Measurements from ENCODE around the gene INKA2.

Gene INKA2

DNA sequence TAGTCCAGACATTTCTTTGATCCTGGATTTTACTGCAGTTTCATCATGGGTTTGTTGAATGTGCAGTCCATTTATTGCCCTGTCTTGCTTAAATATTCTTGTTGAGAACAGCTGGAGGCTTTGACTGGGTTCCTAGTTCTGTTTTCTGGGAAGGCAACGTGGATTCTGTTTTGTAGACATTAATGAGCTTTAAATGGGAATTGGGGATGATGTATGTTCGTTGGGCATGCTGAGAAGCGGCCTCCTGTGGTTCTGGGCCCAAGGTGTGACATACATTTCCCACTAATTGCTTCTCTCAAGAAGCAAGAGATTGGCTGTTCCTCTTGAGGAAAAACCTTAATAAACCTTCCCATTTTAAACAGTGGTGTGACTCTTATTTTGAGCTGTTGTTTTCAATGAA, 22.9 kb downstream of the INKA2 start (continued):
- TF ChIP-seq ESRRG (CRISPR knock-in tag; IDR thresholded peaks at IDR 0.05) = no peak
- TF ChIP-seq OSR1 (CRISPR knock-in tag; IDR thresholded peaks at IDR 0.05) = no peak
- no peak for TF ChIP-seq TOX (CRISPR knock-in tag; IDR thresholded peaks at IDR 0.05; ENCODE audit: borderline replicate concordance)

DNA sequence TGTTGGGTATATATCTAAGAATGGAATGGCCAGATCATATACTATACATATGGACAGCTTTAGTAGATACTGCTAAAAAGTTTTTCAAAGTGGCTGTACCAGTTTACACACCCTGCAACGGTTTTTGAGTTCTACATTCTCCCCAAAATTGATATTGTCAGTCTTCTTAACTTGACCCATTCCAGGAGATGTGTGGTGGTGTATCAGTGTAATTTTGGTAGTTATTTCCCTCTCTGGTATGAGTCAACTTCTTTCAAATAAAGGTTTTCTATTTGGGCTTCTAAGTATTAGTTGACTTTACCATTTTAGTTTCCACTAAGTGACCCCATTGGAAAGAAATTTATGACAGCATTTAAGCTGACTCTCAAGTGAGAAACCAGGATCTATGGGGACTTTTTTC, 29.2 kb downstream of the INKA2 start:
- no peak for ATAC-seq

DNA sequence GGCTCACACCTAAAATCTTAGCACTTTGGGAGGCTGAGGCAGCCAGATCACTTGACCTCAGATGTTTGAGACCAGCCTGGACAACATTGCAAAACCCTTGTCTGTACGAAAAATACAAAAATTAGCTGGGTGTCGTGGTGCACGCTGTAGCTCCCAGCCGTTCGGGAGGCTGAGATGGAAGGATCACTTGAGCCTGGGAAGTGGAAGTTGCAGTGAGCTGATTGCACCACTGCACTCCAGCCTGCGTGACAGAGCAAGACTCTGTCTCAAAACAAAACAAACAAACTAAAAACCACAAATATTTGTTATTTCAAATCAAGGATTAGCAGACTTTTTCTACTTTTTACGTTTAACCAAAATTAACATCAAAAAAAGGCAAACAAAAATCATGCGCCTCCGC, 31.3 kb downstream of the INKA2 start:
- ATAC-seq = no peak

More for the DNA sequence above, 29.2 kb downstream of the INKA2 start:
- TF ChIP-seq TOX (CRISPR knock-in tag; IDR thresholded peaks at IDR 0.05; ENCODE audit: borderline replicate concordance) (no peak), CSDC2 (CRISPR knock-in tag; IDR thresholded peaks at IDR 0.05) (no peak), TCF4 (CRISPR knock-in tag; IDR thresholded peaks at IDR 0.05; ENCODE audit: borderline replicate concordance) (no peak), ZNF565 (CRISPR knock-in tag; conservative IDR thresholded peaks at IDR 0.05; ENCODE audit: low read depth) (no peak), ZFP30 (CRISPR knock-in tag; IDR thresholded peaks at IDR 0.05) (no peak), ISL1 (CRISPR knock-in tag; IDR thresholded peaks at IDR 0.05) (no peak), GLIS3 (CRISPR knock-in tag; IDR thresholded peaks at IDR 0.05) (no peak), OSR1 (CRISPR knock-in tag; IDR thresholded peaks at IDR 0.05) (no peak), ZFP3 (CRISPR knock-in tag; IDR thresholded peaks at IDR 0.05) (no peak)
- TF ChIP-seq, protein P1, sequence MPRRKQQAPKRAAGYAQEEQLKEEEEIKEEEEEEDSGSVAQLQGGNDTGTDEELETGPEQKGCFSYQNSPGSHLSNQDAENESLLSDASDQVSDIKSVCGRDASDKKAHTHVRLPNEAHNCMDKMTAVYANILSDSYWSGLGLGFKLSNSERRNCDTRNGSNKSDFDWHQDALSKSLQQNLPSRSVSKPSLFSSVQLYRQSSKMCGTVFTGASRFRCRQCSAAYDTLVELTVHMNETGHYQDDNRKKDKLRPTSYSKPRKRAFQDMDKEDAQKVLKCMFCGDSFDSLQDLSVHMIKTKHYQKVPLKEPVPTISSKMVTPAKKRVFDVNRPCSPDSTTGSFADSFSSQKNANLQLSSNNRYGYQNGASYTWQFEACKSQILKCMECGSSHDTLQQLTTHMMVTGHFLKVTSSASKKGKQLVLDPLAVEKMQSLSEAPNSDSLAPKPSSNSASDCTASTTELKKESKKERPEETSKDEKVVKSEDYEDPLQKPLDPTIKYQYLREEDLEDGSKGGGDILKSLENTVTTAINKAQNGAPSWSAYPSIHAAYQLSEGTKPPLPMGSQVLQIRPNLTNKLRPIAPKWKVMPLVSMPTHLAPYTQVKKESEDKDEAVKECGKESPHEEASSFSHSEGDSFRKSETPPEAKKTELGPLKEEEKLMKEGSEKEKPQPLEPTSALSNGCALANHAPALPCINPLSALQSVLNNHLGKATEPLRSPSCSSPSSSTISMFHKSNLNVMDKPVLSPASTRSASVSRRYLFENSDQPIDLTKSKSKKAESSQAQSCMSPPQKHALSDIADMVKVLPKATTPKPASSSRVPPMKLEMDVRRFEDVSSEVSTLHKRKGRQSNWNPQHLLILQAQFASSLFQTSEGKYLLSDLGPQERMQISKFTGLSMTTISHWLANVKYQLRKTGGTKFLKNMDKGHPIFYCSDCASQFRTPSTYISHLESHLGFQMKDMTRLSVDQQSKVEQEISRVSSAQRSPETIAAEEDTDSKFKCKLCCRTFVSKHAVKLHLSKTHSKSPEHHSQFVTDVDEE (CRISPR knock-in tag; IDR thresholded peaks at IDR 0.05) = no peak
- TF ChIP-seq, protein P2, sequence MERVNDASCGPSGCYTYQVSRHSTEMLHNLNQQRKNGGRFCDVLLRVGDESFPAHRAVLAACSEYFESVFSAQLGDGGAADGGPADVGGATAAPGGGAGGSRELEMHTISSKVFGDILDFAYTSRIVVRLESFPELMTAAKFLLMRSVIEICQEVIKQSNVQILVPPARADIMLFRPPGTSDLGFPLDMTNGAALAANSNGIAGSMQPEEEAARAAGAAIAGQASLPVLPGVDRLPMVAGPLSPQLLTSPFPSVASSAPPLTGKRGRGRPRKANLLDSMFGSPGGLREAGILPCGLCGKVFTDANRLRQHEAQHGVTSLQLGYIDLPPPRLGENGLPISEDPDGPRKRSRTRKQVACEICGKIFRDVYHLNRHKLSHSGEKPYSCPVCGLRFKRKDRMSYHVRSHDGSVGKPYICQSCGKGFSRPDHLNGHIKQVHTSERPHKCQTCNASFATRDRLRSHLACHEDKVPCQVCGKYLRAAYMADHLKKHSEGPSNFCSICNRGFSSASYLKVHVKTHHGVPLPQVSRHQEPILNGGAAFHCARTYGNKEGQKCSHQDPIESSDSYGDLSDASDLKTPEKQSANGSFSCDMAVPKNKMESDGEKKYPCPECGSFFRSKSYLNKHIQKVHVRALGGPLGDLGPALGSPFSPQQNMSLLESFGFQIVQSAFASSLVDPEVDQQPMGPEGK (CRISPR knock-in tag; IDR thresholded peaks at IDR 0.05; ENCODE audit: borderline replicate concordance) = no peak

More for the DNA sequence above, 31.3 kb downstream of the INKA2 start:
- TF ChIP-seq ARNTL (CRISPR knock-in tag; IDR thresholded peaks at IDR 0.05; ENCODE audit: borderline replicate concordance, low read depth) = no peak
- no peak for TF ChIP-seq ZNF70 (CRISPR knock-in tag; IDR thresholded peaks at IDR 0.05)
- TF ChIP-seq, protein P1 (CRISPR knock-in tag; IDR thresholded peaks at IDR 0.05) = no peak
- TF ChIP-seq, protein P2 (CRISPR knock-in tag; IDR thresholded peaks at IDR 0.05; ENCODE audit: borderline replicate concordance) = no peak
- no peak for TF ChIP-seq SNAI2 (CRISPR knock-in tag; IDR thresholded peaks at IDR 0.05)
- no peak for TF ChIP-seq ISL1 (CRISPR knock-in tag; IDR thresholded peaks at IDR 0.05)
- TF ChIP-seq, protein P3, sequence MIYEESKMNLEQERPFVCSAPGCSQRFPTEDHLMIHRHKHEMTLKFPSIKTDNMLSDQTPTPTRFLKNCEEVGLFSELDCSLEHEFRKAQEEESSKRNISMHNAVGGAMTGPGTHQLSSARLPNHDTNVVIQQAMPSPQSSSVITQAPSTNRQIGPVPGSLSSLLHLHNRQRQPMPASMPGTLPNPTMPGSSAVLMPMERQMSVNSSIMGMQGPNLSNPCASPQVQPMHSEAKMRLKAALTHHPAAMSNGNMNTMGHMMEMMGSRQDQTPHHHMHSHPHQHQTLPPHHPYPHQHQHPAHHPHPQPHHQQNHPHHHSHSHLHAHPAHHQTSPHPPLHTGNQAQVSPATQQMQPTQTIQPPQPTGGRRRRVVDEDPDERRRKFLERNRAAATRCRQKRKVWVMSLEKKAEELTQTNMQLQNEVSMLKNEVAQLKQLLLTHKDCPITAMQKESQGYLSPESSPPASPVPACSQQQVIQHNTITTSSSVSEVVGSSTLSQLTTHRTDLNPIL (CRISPR knock-in tag; IDR thresholded peaks at IDR 0.05; ENCODE audit: low read depth) = no peak
- TF ChIP-seq PPARA (CRISPR knock-in tag; IDR thresholded peaks at IDR 0.05; ENCODE audit: borderline replicate concordance) = no peak
- TF ChIP-seq OSR1 (CRISPR knock-in tag; IDR thresholded peaks at IDR 0.05) = no peak
- TF ChIP-seq, protein P4, sequence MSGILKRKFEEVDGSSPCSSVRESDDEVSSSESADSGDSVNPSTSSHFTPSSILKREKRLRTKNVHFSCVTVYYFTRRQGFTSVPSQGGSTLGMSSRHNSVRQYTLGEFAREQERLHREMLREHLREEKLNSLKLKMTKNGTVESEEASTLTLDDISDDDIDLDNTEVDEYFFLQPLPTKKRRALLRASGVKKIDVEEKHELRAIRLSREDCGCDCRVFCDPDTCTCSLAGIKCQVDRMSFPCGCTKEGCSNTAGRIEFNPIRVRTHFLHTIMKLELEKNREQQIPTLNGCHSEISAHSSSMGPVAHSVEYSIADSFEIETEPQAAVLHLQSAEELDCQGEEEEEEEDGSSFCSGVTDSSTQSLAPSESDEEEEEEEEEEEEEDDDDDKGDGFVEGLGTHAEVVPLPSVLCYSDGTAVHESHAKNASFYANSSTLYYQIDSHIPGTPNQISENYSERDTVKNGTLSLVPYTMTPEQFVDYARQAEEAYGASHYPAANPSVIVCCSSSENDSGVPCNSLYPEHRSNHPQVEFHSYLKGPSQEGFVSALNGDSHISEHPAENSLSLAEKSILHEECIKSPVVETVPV (CRISPR knock-in tag; IDR thresholded peaks at IDR 0.05) = no peak
- TF ChIP-seq BACH2 (CRISPR knock-in tag; IDR thresholded peaks at IDR 0.05; ENCODE audit: borderline replicate concordance) = no peak
- TF ChIP-seq GLIS3 (CRISPR knock-in tag; IDR thresholded peaks at IDR 0.05) = no peak
- no peak for TF ChIP-seq TCF4 (CRISPR knock-in tag; IDR thresholded peaks at IDR 0.05; ENCODE audit: borderline replicate concordance)
- no peak for TF ChIP-seq ESRRG (CRISPR knock-in tag; IDR thresholded peaks at IDR 0.05)
- no peak for TF ChIP-seq ZNF565 (CRISPR knock-in tag; conservative IDR thresholded peaks at IDR 0.05; ENCODE audit: low read depth)
- no peak for TF ChIP-seq ZFP30 (CRISPR knock-in tag; IDR thresholded peaks at IDR 0.05)
